Endothelial cell of umbilical vein (primary cell): ENCODE data around the gene ADGRD1. TPM values are rescaled to one million over a fixed set of nuclear protein-coding genes. Genes with fewer than 3 reads are reported as not detected.

Experiments
- BruUV-seq: library from RNA; stranded (reverse); fragments of 400-500 nt; replicated peaks from 2 replicates; lab custom pipeline; 2021; lab: Mats Ljungman, UMichigan
- CTCF ChIA-PET: fragments of 300-600, 350-600 bp; sonication (Branson Sonifier 250); formaldehyde crosslinking; loops from one replicate; lab custom pipeline; 2021; ENCODE audit warnings: antibody characterized with exemption, inconsistent platforms; lab: Charles Lee
- POLR2A ChIA-PET: fragments of 300-600, 350-600 bp; sonication (Branson Sonifier 250); formaldehyde crosslinking; loops from one replicate; lab custom pipeline; 2021; ENCODE audit warnings: antibody characterized with exemption, inconsistent platforms; lab: Charles Lee
- DNase-seq: peaks from one replicate; pipeline ENCODE4 v3.0.0-alpha.2; 2011; ENCODE audit warnings: low read depth, low spot score
- FAIRE-seq: peaks from 2 replicates; lab custom pipeline; 2011; peaks lifted over from hg19 to GRCh38; lab: Jason Lieb, UNC
- H2AFZ ChIP-seq: 2 replicates; pipeline ENCODE4 v1.6.0; 2012; ENCODE audit warnings: low read depth, low read length, control low read depth, inconsistent platforms
- H3K27ac ChIP-seq: 2 replicates; pipeline ENCODE4 v1.5.1; 2011; ENCODE audit warnings: low read depth, mild to moderate bottlenecking, control low read depth, low read length, moderate library complexity; ENCODE audit not compliant: insufficient read depth
- H3K27me3 ChIP-seq, 2 experiments: 2 replicates each; pipeline versions ENCODE4 v1.6.0 to v1.6.1; 2011; ENCODE audit warnings: low read length in 2 of 2, mixed read lengths in 1 of 2; ENCODE audit not compliant: control insufficient read depth in 2 of 2, insufficient read depth in 2 of 2
- H3K36me3 ChIP-seq, 2 experiments: 2 replicates in 1 of 2; 3 replicates in 1 of 2; pipeline ENCODE4 v1.5.1; 2011; ENCODE audit warnings: low read length in 2 of 2, mild to moderate bottlenecking in 1 of 2, moderate library complexity in 1 of 2; ENCODE audit not compliant: control insufficient read depth in 2 of 2, insufficient read depth in 2 of 2; ENCODE audit errors: extremely low read depth in 1 of 2
- H3K4me1 ChIP-seq: 3 replicates; pipeline ENCODE4 v1.5.1; 2011; ENCODE audit warnings: mild to moderate bottlenecking, low read length; ENCODE audit not compliant: control insufficient read depth, insufficient read depth; ENCODE audit errors: extremely low read depth
- H3K4me2 ChIP-seq: 2 replicates; pipeline ENCODE4 v1.6.1; 2011; ENCODE audit warnings: low read length, control low read depth, mixed read lengths; ENCODE audit not compliant: insufficient read depth
- H3K4me3 ChIP-seq, 3 experiments: fragments of 200-600 bp in 1 of 3; sonication (generic), shearing (Covaris generic) in 1 of 3; replicated peaks in 1 of 3; 2 replicates each; pipeline ENCODE4 v1.5.1; 2011 to 2016; ENCODE audit warnings: control low read depth in 3 of 3, low read length in 3 of 3, mild to moderate bottlenecking in 2 of 3, inconsistent platforms in 1 of 3, low read depth in 1 of 3, moderate library complexity in 1 of 3; ENCODE audit not compliant: insufficient read depth in 1 of 3
- H3K79me2 ChIP-seq: 2 replicates; pipeline ENCODE4 v1.6.0; 2012; ENCODE audit warnings: low read length, inconsistent platforms; ENCODE audit not compliant: control insufficient read depth, insufficient read depth
- H3K9ac ChIP-seq: replicated peaks from 2 replicates; pipeline ENCODE3; 2011; ENCODE audit warnings: low read length, control low read depth; ENCODE audit not compliant: insufficient read depth; ENCODE audit errors: extremely low read depth
- H3K9me1 ChIP-seq: replicated peaks from 3 replicates; pipeline ENCODE4 v1.6.0; 2011; ENCODE audit warnings: mild to moderate bottlenecking, low read length; ENCODE audit not compliant: control insufficient read depth, insufficient read depth; ENCODE audit errors: extremely low read depth
- H3K9me3 ChIP-seq: replicated peaks from 2 replicates; pipeline ENCODE4 v1.5.1; 2012; ENCODE audit warnings: low read length, inconsistent platforms; ENCODE audit not compliant: control insufficient read depth, insufficient read depth
- H4K20me1 ChIP-seq: replicated peaks from 2 replicates; pipeline ENCODE3; 2011; ENCODE audit warnings: mild to moderate bottlenecking, low read length; ENCODE audit not compliant: control insufficient read depth, insufficient read depth; ENCODE audit errors: extremely low read depth
- CTCF ChIP-seq, 2 donors: IDR thresholded peaks; 1 replicate in 1 of 2; 2 replicates in 1 of 2; pipeline ENCODE4 v1.5.1; 2011; ENCODE audit warnings: low read length in 2 of 2, mild to moderate bottlenecking in 2 of 2, moderate library complexity in 2 of 2, control low read depth in 1 of 2, inconsistent platforms in 1 of 2, low read depth in 1 of 2; ENCODE audit not compliant: insufficient read depth in 1 of 2; ENCODE audit errors: extremely low read depth in 1 of 2
- EZH2 ChIP-seq: IDR thresholded peaks from 2 replicates; pipeline ENCODE4 v1.6.1; 2012; ENCODE audit warnings: borderline replicate concordance, low read depth, mild to moderate bottlenecking, moderate library complexity, low read length, inconsistent platforms; ENCODE audit not compliant: severe bottlenecking
- FOS ChIP-seq: IDR thresholded peaks from 2 replicates; pipeline ENCODE4 v1.6.1; 2011; ENCODE audit warnings: mild to moderate bottlenecking, low read length, moderate library complexity, borderline replicate concordance; ENCODE audit not compliant: insufficient read depth
- GATA2 ChIP-seq: IDR thresholded peaks from 2 replicates; pipeline ENCODE4 v1.7.0; 2011; ENCODE audit warnings: low read depth, mild to moderate bottlenecking, moderate library complexity, mixed read lengths, low read length; ENCODE audit not compliant: insufficient read length, insufficient read depth
- JUN ChIP-seq: IDR thresholded peaks from 2 replicates; pipeline ENCODE4 v1.6.1; 2011; ENCODE audit warnings: borderline replicate concordance, low read depth; ENCODE audit not compliant: insufficient read length, insufficient read depth
- MAX ChIP-seq: IDR thresholded peaks from 2 replicates; pipeline ENCODE4 v1.6.1; 2011; ENCODE audit not compliant: insufficient read depth, insufficient read length
- MYC ChIP-seq: IDR thresholded peaks from one replicate; pipeline ENCODE4 v1.6.1; 2011; ENCODE audit warnings: mild to moderate bottlenecking, low read depth, low read length
- POLR2A ChIP-seq: IDR thresholded peaks from 2 replicates; pipeline ENCODE4 v1.6.1; 2012; ENCODE audit warnings: low read depth, mild to moderate bottlenecking, control low read depth, low read length
- POLR2AphosphoS5 ChIP-seq: IDR thresholded peaks from 2 replicates; pipeline ENCODE4 v1.6.1; 2012; ENCODE audit warnings: low read depth, mild to moderate bottlenecking, control low read depth, low read length, moderate library complexity; ENCODE audit not compliant: insufficient read depth
- dilution Hi-C: fragments of 300-500 bp; cut with MboI; formaldehyde crosslinking; loops from one replicate; pipeline ENCODE4 v1.15.0; 2019; ENCODE audit warnings: low sequenced_read_pairs; ENCODE audit not compliant: extremely low pct_ligation_motif_present
- intact Hi-C: fragments of 100-400 bp; cut with micrococcal nuclease; formaldehyde crosslinking; loops from one replicate; pipeline ENCODE4 v1.10.0; 2022
- polyA plus RNA-seq, 4 experiments: library from polyadenylated mRNA; depleted of rRNA in 3 of 4; stranded (reverse) in 3 of 4; unstranded in 1 of 4; fragments of >200 nt; gene quantifications; 2 replicates each; pipeline versions ENCODE4 v1.2.1 to v1.2.3, GENCODE V29; 2011 to 2012; ENCODE audit warnings: missing spikeins in 1 of 4
- total RNA-seq: library from RNA; stranded (reverse); gene quantifications from 2 replicates; pipeline ENCODE4 v1.2.3, GENCODE V29; 2021

The ADGRD1 gene
- total and polyA plus RNA-seq, 2 donors (not counting 3 experiments of a cell fraction or from before 2014, with no cell fraction given) = 0.07 TPM; not detected in 1

- intact Hi-C loops (loop anchor here (10.0 kb wide), 1 partner anchor 366 kb away; no protein-coding TSS in a partner anchor), dilution Hi-C loops (no loop called here)
- TF ChIP-seq FOS (no peak), JUN (no peak), MAX (no peak), MYC (no peak), CTCF (IDR thresholded peaks at IDR 0.05; ENCODE audit: extremely low read depth in 1 of 2, insufficient read depth in 1 of 2, low read depth in 1 of 2, low read length in 2 of 2) (no peak), GATA2 (no peak), POLR2A (no peak), EZH2 (no peak), POLR2AphosphoS5 (no peak)
- CTCF ChIA-PET = no interaction called here
- FAIRE-seq = no peak
- Histone ChIP-seq H3K4me2 (no peak overlapping the region), H3K79me2 (no peaks in the 10 kb centered on the region), H3K4me3 (no peak overlapping the region), H3K9me3 (no peaks in the 10 kb centered on the region), H2AFZ (no peak overlapping the region), H4K20me1 (no peaks in the 10 kb centered on the region), H3K27ac (no peak overlapping the region), H3K9me1 (no peaks in the 10 kb centered on the region), H3K4me1 (no peaks in the 10 kb centered on the region), H3K36me3 (no peaks in the 10 kb centered on the region), H3K27me3 (no peaks in the 10 kb centered on the region), H3K9ac (no peak overlapping the region)
- POLR2A ChIA-PET = no interaction called here
- BruUV-seq = no TSS peak
- DNase-seq = no peak
Measured at GRCh38 chr12:131131077-131131807, 177.5 kb downstream of the ADGRD1 start.
